ENCODE data around the gene CPXM2.

DNA sequence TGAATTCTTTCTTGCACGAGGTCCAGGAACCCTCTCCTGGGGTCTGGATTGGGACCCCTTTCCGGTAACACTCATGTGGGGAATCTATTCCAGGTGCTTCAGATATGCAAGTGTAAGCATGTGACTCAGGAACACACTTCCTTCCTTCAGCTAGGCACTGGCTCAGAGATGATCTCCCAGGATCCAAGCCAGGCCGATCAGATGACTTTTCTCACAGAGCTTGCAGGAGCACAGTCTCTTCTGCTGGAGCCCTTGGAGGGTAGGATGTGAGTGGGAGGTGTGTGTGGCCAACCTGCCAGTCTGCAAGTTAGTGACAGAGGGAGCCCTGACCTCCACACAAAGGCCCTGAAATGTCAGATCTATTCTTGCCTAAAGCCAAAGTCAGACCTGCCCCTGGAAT lies 108.3 kb downstream of the CPXM2 start:
- TF ChIP-seq CTCF (IDR thresholded peaks at IDR 0.05; ENCODE audit: poor library complexity), result no peak
- TF ChIP-seq EZH2phosphoT487 (IDR thresholded peaks at IDR 0.05; ENCODE audit: low read depth, severe bottlenecking, unreplicated experiment), result no peak
- no peak for TF ChIP-seq EZH2 (IDR thresholded peaks at IDR 0.05; ENCODE audit: borderline replicate concordance)
